ENCODE data around the gene MAP2. TPM values are rescaled to one million over a fixed set of nuclear protein-coding genes. Genes with fewer than 3 reads are reported as not detected.

Gene MAP2
- polyA plus RNA-seq, 1 donor (not counting 4 experiments of a cell fraction or from before 2014, with no cell fraction given): 16.2 TPM

GRCh38 chr2:209425471-209426071, 1.7 kb downstream of the MAP2 start:
- DNase-seq (ENCODE audit: low read depth, low spot score) (no peak), FAIRE-seq (peak; percentile 91)
- Histone ChIP-seq H3K9me3 (ENCODE audit: control insufficient read depth, low read depth, low read length) (no peaks in the 10 kb centered on the region), H3K4me1 (ENCODE audit: control insufficient read depth, extremely low read depth, insufficient read depth, low read length) (peaks cover 30% of the 10 kb centered on the region), H2AFZ (ENCODE audit: control insufficient read depth, low read length) (no peak overlapping the region), H3K36me3 (ENCODE audit: control insufficient read depth in 2 of 2, extremely low read depth in 1 of 2, insufficient read depth in 2 of 2, low read length in 2 of 2) (no peaks in the 10 kb centered on the region), H3K27ac (ENCODE audit: control insufficient read depth, insufficient read depth, low read length) (peak overlapping the region; percentile 50), H3K79me2 (ENCODE audit: control insufficient read depth, insufficient read depth, low read length) (peaks cover 13% of the 10 kb centered on the region), H3K27me3 (ENCODE audit: control insufficient read depth, extremely low read depth, insufficient read depth, low read length) (no peaks in the 10 kb centered on the region), H3K4me2 (ENCODE audit: control insufficient read depth, extremely low read depth, insufficient read depth, low read depth, low read length) (peak overlapping the region; percentile 71), H3K9ac (ENCODE audit: control insufficient read depth, extremely low read depth, insufficient read depth, low read length) (peak overlapping the region; percentile 78), H4K20me1 (ENCODE audit: control insufficient read depth, extremely low read depth, insufficient read depth, low read length) (no peaks in the 10 kb centered on the region), H3K4me3 (ENCODE audit: control insufficient read depth in 2 of 3, extremely low read depth in 1 of 3, insufficient read depth in 2 of 3, low read depth in 1 of 3, low read length in 3 of 3) (peak overlapping the region; percentile 66 to 83 (median 82)), H3K9me1 (ENCODE audit: control insufficient read depth, extremely low read depth, insufficient read depth, low read length) (no peaks in the 10 kb centered on the region)
- peak; percentile 61 to 72 (median 68) for TF ChIP-seq CTCF (optimal IDR thresholded peaks at IDR 0.05 in 1 of 3, IDR thresholded peaks at IDR 0.05 in 1 of 3, conservative IDR thresholded peaks at IDR 0.05 in 1 of 3; ENCODE audit: extremely low read depth in 1 of 3, insufficient read depth in 2 of 3, low read length in 3 of 3)
- TF ChIP-seq EZH2 (IDR thresholded peaks at IDR 0.05; ENCODE audit: low read length): no peak
- dilution Hi-C loops (cut with MboI; ENCODE audit: extremely low pct_ligation_motif_present, low sequenced_read_pairs): no loop called here

GRCh38 chr2:209426432-209426831, 2.6 kb downstream of the MAP2 start:
- no peaks in the 10 kb centered on the region for H3K27me3 ChIP-seq (ENCODE audit: control insufficient read depth, extremely low read depth, insufficient read depth, low read length)
- H3K4me1 ChIP-seq (ENCODE audit: control insufficient read depth, extremely low read depth, insufficient read depth, low read length): peaks cover 37% of the 10 kb centered on the region
- peak overlapping the region; percentile 50 for H3K4me2 ChIP-seq (ENCODE audit: control insufficient read depth, extremely low read depth, insufficient read depth, low read depth, low read length)
- DNase-seq (ENCODE audit: low read depth, low spot score) (no peak), FAIRE-seq (peak; percentile 93)
- TF ChIP-seq EZH2 (IDR thresholded peaks at IDR 0.05; ENCODE audit: low read length) (no peak), CTCF (optimal IDR thresholded peaks at IDR 0.05 in 1 of 3, IDR thresholded peaks at IDR 0.05 in 1 of 3, conservative IDR thresholded peaks at IDR 0.05 in 1 of 3; ENCODE audit: extremely low read depth in 1 of 3, insufficient read depth in 2 of 3, low read length in 3 of 3) (no peak)
- H3K4me3 ChIP-seq (ENCODE audit: control insufficient read depth in 2 of 3, extremely low read depth in 1 of 3, insufficient read depth in 2 of 3, low read depth in 1 of 3, low read length in 3 of 3): peak overlapping the region in 1 of 3 experiments; percentile 50
- dilution Hi-C loops (cut with MboI; ENCODE audit: extremely low pct_ligation_motif_present, low sequenced_read_pairs): no loop called here
- peaks cover 13% of the 10 kb centered on the region for H3K79me2 ChIP-seq (ENCODE audit: control insufficient read depth, insufficient read depth, low read length)
- H3K27ac ChIP-seq (ENCODE audit: control insufficient read depth, insufficient read depth, low read length): peak overlapping the region; percentile 36
- H3K9ac ChIP-seq (ENCODE audit: control insufficient read depth, extremely low read depth, insufficient read depth, low read length): peak overlapping the region; percentile 42
- H2AFZ ChIP-seq (ENCODE audit: control insufficient read depth, low read length): peak overlapping the region; percentile 14
- H3K9me3 ChIP-seq (ENCODE audit: control insufficient read depth, low read depth, low read length): no peaks in the 10 kb centered on the region
- H3K9me1 ChIP-seq (ENCODE audit: control insufficient read depth, extremely low read depth, insufficient read depth, low read length): no peaks in the 10 kb centered on the region
- no peaks in the 10 kb centered on the region for H3K36me3 ChIP-seq (ENCODE audit: control insufficient read depth in 2 of 2, extremely low read depth in 1 of 2, insufficient read depth in 2 of 2, low read length in 2 of 2)
- H4K20me1 ChIP-seq (ENCODE audit: control insufficient read depth, extremely low read depth, insufficient read depth, low read length): no peaks in the 10 kb centered on the region
